ENCODE measurements around the gene GYS1.

GYS1 gene

GRCh38 chr19:48963371-48964204 is 29.5 kb downstream of the GYS1 start:
- peak; percentile 83 for DNase-seq (ENCODE audit: low spot score)

GRCh38 chr19:48962849-48963165 is 30.3 kb downstream of the GYS1 start:
- no peak for DNase-seq (ENCODE audit: low spot score)

- DNase-seq (ENCODE audit: low spot score): peak; percentile 86
These were observed 30.9 kb downstream of the GYS1 start for GRCh38 chr19:48962029-48962848.

GRCh38 chr19:48961673-48962028 is 31.5 kb downstream of the GYS1 start:
- DNase-seq (ENCODE audit: low spot score): no peak

GRCh38 chr19:48961051-48961649 is 32.0 kb downstream of the GYS1 start:
- DNase-seq (ENCODE audit: low spot score): no peak

GRCh38 chr19:48959341-48960239 is 33.5 kb downstream of the GYS1 start:
- no peak for DNase-seq (ENCODE audit: low spot score)

- DNase-seq (ENCODE audit: low spot score): no peak
These were observed 35.1 kb downstream of the GYS1 start for GRCh38 chr19:48958006-48958405.

- DNase-seq (ENCODE audit: low spot score): no peak
These were observed 37.7 kb downstream of the GYS1 start for GRCh38 chr19:48955308-48955958.

GRCh38 chr19:48954595-48955307 is 38.4 kb downstream of the GYS1 start, which contains the start of gene BAX:
Gene BAX, plus strand, starts transcription at chr19:48954875. Its CDS starts 54 bp downstream, at chr19:48954929.
- DNase-seq (ENCODE audit: low spot score): peak; percentile 98

- peak; percentile 35 for DNase-seq (ENCODE audit: low spot score)
These were observed 39.0 kb downstream of the GYS1 start for GRCh38 chr19:48953990-48954594.

GRCh38 chr19:48953141-48953540 is 40.0 kb downstream of the GYS1 start:
- DNase-seq (ENCODE audit: low spot score): no peak

- DNase-seq (ENCODE audit: low spot score): no peak
These were observed 42.1 kb downstream of the GYS1 start for GRCh38 chr19:48950830-48951519.

- DNase-seq (ENCODE audit: low spot score): no peak
These were observed 43.0 kb downstream of the GYS1 start for GRCh38 chr19:48950159-48950558.

- DNase-seq (ENCODE audit: low spot score): no peak
These were observed 45.9 kb downstream of the GYS1 start for GRCh38 chr19:48947258-48947542.

GRCh38 chr19:48946463-48947257 is 46.4 kb downstream of the GYS1 start:
- no peak for DNase-seq (ENCODE audit: low spot score)

- DNase-seq (ENCODE audit: low spot score): no peak
These were observed 47.3 kb downstream of the GYS1 start for GRCh38 chr19:48945817-48946216.

- DNase-seq (ENCODE audit: low spot score): no peak
These were observed 47.7 kb downstream of the GYS1 start for GRCh38 chr19:48945415-48945814.

- no peak for DNase-seq (ENCODE audit: low spot score)
These were observed 50.0 kb downstream of the GYS1 start for GRCh38 chr19:48943081-48943480.

GRCh38 chr19:48940902-48941301 is 52.2 kb downstream of the GYS1 start:
- DNase-seq (ENCODE audit: low spot score): no peak
